ENCODE measurements around the gene MEI1. TPM values are rescaled to one million over a fixed set of nuclear protein-coding genes. Genes with fewer than 3 reads are reported as not detected.

Gene MEI1
- total RNA-seq, 1 experiment from 2014 or later = 0.20 TPM

- no peak overlapping the region for H2BK20ac ChIP-seq (ENCODE audit: low read depth, low read length, poor library complexity, severe bottlenecking)
- H3K4me2 ChIP-seq (ENCODE audit: insufficient read depth, insufficient read length, low read length) = no peak overlapping the region
- no peak overlapping the region for H3K4ac ChIP-seq (ENCODE audit: low read depth, low read length)
- H4K8ac ChIP-seq (replicated peaks; ENCODE audit: insufficient read length, low read depth, low read length) = no peak overlapping the region
- H2BK15ac ChIP-seq (ENCODE audit: low read depth, low read length) = no peak overlapping the region
- no peak overlapping the region for H4K91ac ChIP-seq (ENCODE audit: insufficient read length, low read depth, low read length)
- H3K27me3 Mint-ChIP-seq (ENCODE audit: low read depth) = no peaks in the 10 kb centered on the region
- H2BK12ac ChIP-seq (ENCODE audit: insufficient read length, low read depth, low read length) = no peak overlapping the region
- H3K23me2 ChIP-seq (ENCODE audit: insufficient read length, low read depth, low read length, poor library complexity, severe bottlenecking) = peaks cover 8% of the 10 kb centered on the region
- H3K4me1 Mint-ChIP-seq = peaks cover 21 to 24% of the 10 kb centered on the region in 2 experiments
- no peak for DNase-seq
- no peak overlapping the region for H3K56ac ChIP-seq (ENCODE audit: insufficient read length, low read depth, low read length)
- H3K9ac ChIP-seq (ENCODE audit: extremely low read depth, insufficient read length, low read length) = no peak overlapping the region
- H3K9me3 Mint-ChIP-seq = no peaks in the 10 kb centered on the region
- H3K23ac ChIP-seq (ENCODE audit: insufficient read length, low read depth, low read length) = no peak overlapping the region
- H3K4me3 Mint-ChIP-seq = no peak overlapping the region
- no peak overlapping the region for H3K27ac ChIP-seq (ENCODE audit: insufficient read length, low read depth, low read length)
- no peaks in the 10 kb centered on the region for H3K27me3 ChIP-seq (ENCODE audit: insufficient read depth, low read length)
- H3K36me3 Mint-ChIP-seq (ENCODE audit: insufficient read depth in 1 of 3, low read depth in 3 of 3) = peaks cover 7 to 28% (median 20%) of the 10 kb centered on the region in 3 experiments; a peak in 6 of 7 replicates
- no peaks in the 10 kb centered on the region for H4K20me1 ChIP-seq (ENCODE audit: control insufficient read depth, insufficient read depth, insufficient read length)
- H2BK120ac ChIP-seq (ENCODE audit: low read depth, low read length, poor library complexity, severe bottlenecking) = no peak overlapping the region
- no peak overlapping the region for H3K14ac ChIP-seq (ENCODE audit: insufficient read depth, low read length)
- no peak overlapping the region for H3T11ph ChIP-seq (ENCODE audit: low read length)
- H3K18ac ChIP-seq (ENCODE audit: insufficient read length, low read depth, low read length) = no peak overlapping the region
- H3K27ac Mint-ChIP-seq = no peak overlapping the region
- H2BK5ac ChIP-seq (ENCODE audit: insufficient read length, low read length) = no peak overlapping the region
- H3K9me3 ChIP-seq (ENCODE audit: control insufficient read depth, low read depth, low read length) = no peaks in the 10 kb centered on the region
- H4K5ac ChIP-seq (ENCODE audit: insufficient read length, low read depth, low read length) = no peak overlapping the region
- H3K4me1 ChIP-seq (ENCODE audit: insufficient read depth, low read length) = peaks cover 4% of the 10 kb centered on the region; the same call in 1 of the 2 replicates
- no peak overlapping the region for H2AFZ ChIP-seq (ENCODE audit: low read length)
- peaks cover 9% of the 10 kb centered on the region; the same call in 1 of the 2 replicates for H3K79me2 ChIP-seq (ENCODE audit: insufficient read depth, low read length)
- TF ChIP-seq CTCF (conservative IDR thresholded peaks at IDR 0.05) = no peak
- peaks cover 9% of the 10 kb centered on the region for H3K79me1 ChIP-seq (ENCODE audit: insufficient read depth, low read depth, low read length, poor library complexity, severe bottlenecking)
- H2AK5ac ChIP-seq (ENCODE audit: insufficient read length, low read length) = no peak overlapping the region
Measured at GRCh38 chr22:41805639-41806038, 106.3 kb downstream of the MEI1 start.

Data from H9 (cell line).